ENCODE data around the gene OXT.

OXT gene

GRCh38 chr20:3080939-3081388 is 9.5 kb downstream of the OXT start:
- TF ChIP-seq CTCF (IDR thresholded peaks at IDR 0.05; ENCODE audit: low read depth, low read length, missing control alignments): no peak
- no peak for DNase-seq (ENCODE audit: low read depth)
- H3K4me3 ChIP-seq (ENCODE audit: low read depth, low read length): no peak overlapping the region
- in situ Hi-C loops (cut with HindIII; ENCODE audit: low sequenced_read_pairs): no loop called here

- no peak for DNase-seq (ENCODE audit: low read depth)
- in situ Hi-C loops (cut with HindIII; ENCODE audit: low sequenced_read_pairs): no loop called here
- no peak for TF ChIP-seq CTCF (IDR thresholded peaks at IDR 0.05; ENCODE audit: low read depth, low read length, missing control alignments)
- H3K4me3 ChIP-seq (ENCODE audit: low read depth, low read length): no peak overlapping the region
These were observed 10.2 kb downstream of the OXT start for GRCh38 chr20:3081641-3082040.

GRCh38 chr20:3082306-3082951 is 11.0 kb downstream of the OXT start:
- in situ Hi-C loops (cut with HindIII; ENCODE audit: low sequenced_read_pairs): no loop called here
- H3K4me3 ChIP-seq (ENCODE audit: low read depth, low read length): no peak overlapping the region
- DNase-seq (ENCODE audit: low read depth): no peak
- no peak for TF ChIP-seq CTCF (IDR thresholded peaks at IDR 0.05; ENCODE audit: low read depth, low read length, missing control alignments)

GRCh38 chr20:3082955-3083952 is 11.8 kb downstream of the OXT start:
- no peak for DNase-seq (ENCODE audit: low read depth)
- TF ChIP-seq CTCF (IDR thresholded peaks at IDR 0.05; ENCODE audit: low read depth, low read length, missing control alignments): no peak
- no peak overlapping the region for H3K4me3 ChIP-seq (ENCODE audit: low read depth, low read length)
- in situ Hi-C loops (cut with HindIII; ENCODE audit: low sequenced_read_pairs): no loop called here

- no peak for TF ChIP-seq CTCF (IDR thresholded peaks at IDR 0.05; ENCODE audit: low read depth, low read length, missing control alignments)
- in situ Hi-C loops (cut with HindIII; ENCODE audit: low sequenced_read_pairs): no loop called here
- no peak for DNase-seq (ENCODE audit: low read depth)
- no peak within 1 kb of the TSS for H3K4me3 ChIP-seq (ENCODE audit: low read depth, low read length)
These were observed 13.0 kb downstream of the OXT start, which contains the start of gene AVP for GRCh38 chr20:3084283-3084985. AVP (minus strand) TSS chr20:3084724; CDS start chr20:3084674, 50 bp downstream.

GRCh38 chr20:3084986-3085360 is 13.6 kb downstream of the OXT start:
- in situ Hi-C loops (cut with HindIII; ENCODE audit: low sequenced_read_pairs): no loop called here
- no peak for TF ChIP-seq CTCF (IDR thresholded peaks at IDR 0.05; ENCODE audit: low read depth, low read length, missing control alignments)
- DNase-seq (ENCODE audit: low read depth): no peak
- H3K4me3 ChIP-seq (ENCODE audit: low read depth, low read length): no peak overlapping the region

Measured in astrocyte of the cerebellum (primary cell).